HepG2 (cell line): ENCODE measurements around the gene CCNA2. TPM values are rescaled to one million over a fixed set of nuclear protein-coding genes. Genes with fewer than 3 reads are reported as not detected.

Source experiments
- ARHGAP35 ChIP-seq: sonication (generic); formaldehyde crosslinking; IDR thresholded peaks from 2 replicates; pipeline ENCODE4 v1.9.0; 2022; ENCODE audit warnings: mild to moderate bottlenecking, inconsistent platforms, moderate library complexity, missing genetic modification reagents, borderline replicate concordance
- HES4 ChIP-seq: sonication (generic); formaldehyde crosslinking; IDR thresholded peaks from 2 replicates; pipeline ENCODE4 v1.9.0; 2021; ENCODE audit warnings: mild to moderate bottlenecking, missing genetic modification reagents, borderline replicate concordance
- HNF4G ChIP-seq, 2 experiments: sonication (generic) in 1 of 2; formaldehyde crosslinking in 1 of 2; IDR thresholded peaks; 2 replicates each; pipeline versions ENCODE4 v1.4.0 to v1.6.1; 2011 to 2020; ENCODE audit warnings: borderline replicate concordance in 2 of 2, low read depth in 2 of 2, mild to moderate bottlenecking in 2 of 2, low read length in 1 of 2, missing genetic modification reagents in 1 of 2, moderate library complexity in 1 of 2
- HOXA3 ChIP-seq: sonication (generic); formaldehyde crosslinking; IDR thresholded peaks from 2 replicates; pipeline ENCODE4 v1.5.0; 2020; ENCODE audit warnings: missing genetic modification reagents
- MBD4 ChIP-seq: IDR thresholded peaks from 2 replicates; pipeline ENCODE4 v1.6.1; 2012; ENCODE audit warnings: low read length, inconsistent platforms, borderline replicate concordance
- RFX3 ChIP-seq: IDR thresholded peaks from 2 replicates; pipeline ENCODE4 v1.6.1; 2016; ENCODE audit warnings: missing biosample characterization, missing genetic modification reagents
- RNF2 ChIP-seq: fragments of 450-650 bp; conservative IDR thresholded peaks from 2 replicates; pipeline ENCODE4 v1.6.1; 2016; ENCODE audit warnings: low read depth
- SRSF1 ChIP-seq: fragments of 200-400 bp; formaldehyde crosslinking; optimal IDR thresholded peaks from 2 replicates; pipeline ENCODE3; 2017; ENCODE audit warnings: mild to moderate bottlenecking, low read depth, low read length, moderate library complexity
- WIZ ChIP-seq: sonication (generic); formaldehyde crosslinking; IDR thresholded peaks from 2 replicates; pipeline ENCODE4 v1.5.1; 2020; ENCODE audit warnings: mild to moderate bottlenecking, missing genetic modification reagents
- ZNF17 ChIP-seq: sonication (generic); formaldehyde crosslinking; IDR thresholded peaks from 2 replicates; pipeline ENCODE4 v1.5.0; 2020; ENCODE audit warnings: mild to moderate bottlenecking, missing genetic modification reagents
- ZNF274 ChIP-seq: sonication (generic); formaldehyde crosslinking; IDR thresholded peaks from 2 replicates; pipeline ENCODE4 v1.5.1; 2020; ENCODE audit warnings: mild to moderate bottlenecking, missing genetic modification reagents
- ZNF343 ChIP-seq: sonication (generic); formaldehyde crosslinking; IDR thresholded peaks from 2 replicates; pipeline ENCODE4 v1.4.0; 2020; ENCODE audit warnings: mild to moderate bottlenecking, missing genetic modification reagents
- ZNF460 ChIP-seq: sonication (generic); formaldehyde crosslinking; IDR thresholded peaks from 2 replicates; pipeline ENCODE4 v1.5.1; 2020; ENCODE audit warnings: missing genetic modification reagents, mild to moderate bottlenecking, borderline replicate concordance
- ZNF775 ChIP-seq: sonication (generic); formaldehyde crosslinking; IDR thresholded peaks from 2 replicates; pipeline ENCODE4 v1.4.0; 2020; ENCODE audit warnings: missing genetic modification reagents, mild to moderate bottlenecking, moderate library complexity, borderline replicate concordance
- ZSCAN29 ChIP-seq: sonication (generic); formaldehyde crosslinking; conservative IDR thresholded peaks from 2 replicates; pipeline ENCODE4 v1.4.0; 2020; ENCODE audit warnings: mild to moderate bottlenecking, missing genetic modification reagents
- polyA plus RNA-seq, 8 experiments: library from polyadenylated mRNA; depleted of rRNA in 3 of 8; stranded (reverse) in 7 of 8; unstranded in 1 of 8; fragments of >200 nt; fragmentation: Illumina TruSeq in 4 of 8; extraction: Trizol in 4 of 8; gene quantifications; 2 replicates each; pipeline versions ENCODE4 v1.2.1 to v1.2.3, GENCODE V29; 2011 to 2016; ENCODE audit warnings: low read depth in 4 of 8, missing spikeins in 1 of 8, mixed read lengths in 1 of 8; ENCODE audit not compliant: insufficient read depth in 1 of 8
- total RNA-seq, 5 experiments: library from RNA; depleted of rRNA; stranded (reverse); fragments of >200 nt; fragmentation: Illumina TruSeq; extraction: Trizol; gene quantifications; 2 replicates each; pipeline ENCODE4 v1.2.3, GENCODE V29; 2016; ENCODE audit warnings: low read depth in 1 of 5
- TF ChIP-seq, protein P1 (sequence below): sonication (generic); formaldehyde crosslinking; conservative IDR thresholded peaks from 2 replicates; pipeline ENCODE4 v1.4.0; 2020; ENCODE audit warnings: missing genetic modification reagents
- TF ChIP-seq, protein P2 (sequence below): sonication (generic); formaldehyde crosslinking; IDR thresholded peaks from 2 replicates; pipeline ENCODE4 v1.4.0; 2020; ENCODE audit warnings: missing genetic modification reagents, mild to moderate bottlenecking, borderline replicate concordance
- TF ChIP-seq, protein P3 (sequence below): sonication (generic); formaldehyde crosslinking; IDR thresholded peaks from 2 replicates; pipeline ENCODE4 v1.5.0; 2020; ENCODE audit warnings: mild to moderate bottlenecking, missing genetic modification reagents
- TF ChIP-seq, protein P4 (sequence below): IDR thresholded peaks from 2 replicates; pipeline ENCODE4 v1.6.1; 2016; ENCODE audit warnings: missing genetic modification reagents, missing compliant biosample characterization
- TF ChIP-seq, protein P5 (sequence below): sonication (generic); formaldehyde crosslinking; IDR thresholded peaks from 2 replicates; pipeline ENCODE4 v1.5.0; 2020; ENCODE audit warnings: missing genetic modification reagents

The CCNA2 gene
- total and polyA plus RNA-seq, 2 of the 13 experiments (the other 11 are each of a cell fraction or from before 2014, with no cell fraction given) = 31.3 to 105 TPM

DNA sequence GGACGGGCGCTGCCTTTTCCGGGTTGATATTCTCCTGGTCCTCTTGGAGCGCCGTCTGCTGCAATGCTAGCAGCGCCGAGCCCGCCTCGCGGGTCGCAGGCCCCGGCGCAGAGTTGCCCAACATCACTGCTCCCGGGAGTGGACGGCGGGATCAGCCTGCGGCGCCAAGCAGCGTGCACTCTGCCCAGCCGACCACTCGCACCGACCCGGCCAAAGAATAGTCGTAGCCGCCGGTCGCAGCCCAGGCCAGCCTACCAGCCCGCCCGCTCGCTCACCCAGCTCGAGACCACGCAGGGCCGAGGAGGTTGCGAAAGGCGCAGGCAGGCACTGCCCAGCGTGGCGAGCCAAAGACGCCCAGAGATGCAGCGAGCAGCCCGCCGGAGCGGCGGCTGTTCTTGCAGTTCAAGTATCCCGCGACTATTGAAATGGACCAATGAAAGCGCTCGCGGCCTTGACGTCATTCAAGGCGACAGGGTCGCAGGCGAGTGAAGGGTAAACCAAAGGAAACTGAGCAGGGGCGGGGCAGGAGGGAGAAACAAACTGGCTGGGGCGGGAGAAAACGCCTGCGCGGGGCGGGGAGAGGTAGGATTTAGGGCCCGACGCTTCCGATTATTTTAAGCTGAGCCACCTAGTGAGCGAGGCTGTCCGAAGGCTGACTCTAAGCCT is at the start of gene CCNA2 (continued):
- no peak for TF ChIP-seq ZSCAN29
- TF ChIP-seq ARHGAP35 (CRISPR knock-in tag) = peak; percentile 87; the same call in 1 of the 2 replicates
- no peak for TF ChIP-seq RFX3
- TF ChIP-seq RNF2 = no peak
- TF ChIP-seq, protein P1, sequence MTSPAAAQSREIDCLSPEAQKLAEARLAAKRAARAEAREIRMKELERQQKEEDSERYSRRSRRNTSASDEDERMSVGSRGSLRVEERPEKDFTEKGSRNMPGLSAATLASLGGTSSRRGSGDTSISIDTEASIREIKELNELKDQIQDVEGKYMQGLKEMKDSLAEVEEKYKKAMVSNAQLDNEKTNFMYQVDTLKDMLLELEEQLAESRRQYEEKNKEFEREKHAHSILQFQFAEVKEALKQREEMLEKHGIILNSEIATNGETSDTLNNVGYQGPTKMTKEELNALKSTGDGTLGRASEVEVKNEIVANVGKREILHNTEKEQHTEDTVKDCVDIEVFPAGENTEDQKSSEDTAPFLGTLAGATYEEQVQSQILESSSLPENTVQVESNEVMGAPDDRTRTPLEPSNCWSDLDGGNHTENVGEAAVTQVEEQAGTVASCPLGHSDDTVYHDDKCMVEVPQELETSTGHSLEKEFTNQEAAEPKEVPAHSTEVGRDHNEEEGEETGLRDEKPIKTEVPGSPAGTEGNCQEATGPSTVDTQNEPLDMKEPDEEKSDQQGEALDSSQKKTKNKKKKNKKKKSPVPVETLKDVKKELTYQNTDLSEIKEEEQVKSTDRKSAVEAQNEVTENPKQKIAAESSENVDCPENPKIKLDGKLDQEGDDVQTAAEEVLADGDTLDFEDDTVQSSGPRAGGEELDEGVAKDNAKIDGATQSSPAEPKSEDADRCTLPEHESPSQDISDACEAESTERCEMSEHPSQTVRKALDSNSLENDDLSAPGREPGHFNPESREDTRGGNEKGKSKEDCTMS (CRISPR knock-in tag) = no peak
- TF ChIP-seq ZNF775 (CRISPR knock-in tag) = no peak
- TF ChIP-seq, protein P2, sequence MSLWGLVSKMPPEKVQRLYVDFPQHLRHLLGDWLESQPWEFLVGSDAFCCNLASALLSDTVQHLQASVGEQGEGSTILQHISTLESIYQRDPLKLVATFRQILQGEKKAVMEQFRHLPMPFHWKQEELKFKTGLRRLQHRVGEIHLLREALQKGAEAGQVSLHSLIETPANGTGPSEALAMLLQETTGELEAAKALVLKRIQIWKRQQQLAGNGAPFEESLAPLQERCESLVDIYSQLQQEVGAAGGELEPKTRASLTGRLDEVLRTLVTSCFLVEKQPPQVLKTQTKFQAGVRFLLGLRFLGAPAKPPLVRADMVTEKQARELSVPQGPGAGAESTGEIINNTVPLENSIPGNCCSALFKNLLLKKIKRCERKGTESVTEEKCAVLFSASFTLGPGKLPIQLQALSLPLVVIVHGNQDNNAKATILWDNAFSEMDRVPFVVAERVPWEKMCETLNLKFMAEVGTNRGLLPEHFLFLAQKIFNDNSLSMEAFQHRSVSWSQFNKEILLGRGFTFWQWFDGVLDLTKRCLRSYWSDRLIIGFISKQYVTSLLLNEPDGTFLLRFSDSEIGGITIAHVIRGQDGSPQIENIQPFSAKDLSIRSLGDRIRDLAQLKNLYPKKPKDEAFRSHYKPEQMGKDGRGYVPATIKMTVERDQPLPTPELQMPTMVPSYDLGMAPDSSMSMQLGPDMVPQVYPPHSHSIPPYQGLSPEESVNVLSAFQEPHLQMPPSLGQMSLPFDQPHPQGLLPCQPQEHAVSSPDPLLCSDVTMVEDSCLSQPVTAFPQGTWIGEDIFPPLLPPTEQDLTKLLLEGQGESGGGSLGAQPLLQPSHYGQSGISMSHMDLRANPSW (CRISPR knock-in tag) = no peak
- TF ChIP-seq ZNF460 (CRISPR knock-in tag) = no peak
- TF ChIP-seq ZNF17 = no peak
- no peak for TF ChIP-seq MBD4
- TF ChIP-seq, protein P3, sequence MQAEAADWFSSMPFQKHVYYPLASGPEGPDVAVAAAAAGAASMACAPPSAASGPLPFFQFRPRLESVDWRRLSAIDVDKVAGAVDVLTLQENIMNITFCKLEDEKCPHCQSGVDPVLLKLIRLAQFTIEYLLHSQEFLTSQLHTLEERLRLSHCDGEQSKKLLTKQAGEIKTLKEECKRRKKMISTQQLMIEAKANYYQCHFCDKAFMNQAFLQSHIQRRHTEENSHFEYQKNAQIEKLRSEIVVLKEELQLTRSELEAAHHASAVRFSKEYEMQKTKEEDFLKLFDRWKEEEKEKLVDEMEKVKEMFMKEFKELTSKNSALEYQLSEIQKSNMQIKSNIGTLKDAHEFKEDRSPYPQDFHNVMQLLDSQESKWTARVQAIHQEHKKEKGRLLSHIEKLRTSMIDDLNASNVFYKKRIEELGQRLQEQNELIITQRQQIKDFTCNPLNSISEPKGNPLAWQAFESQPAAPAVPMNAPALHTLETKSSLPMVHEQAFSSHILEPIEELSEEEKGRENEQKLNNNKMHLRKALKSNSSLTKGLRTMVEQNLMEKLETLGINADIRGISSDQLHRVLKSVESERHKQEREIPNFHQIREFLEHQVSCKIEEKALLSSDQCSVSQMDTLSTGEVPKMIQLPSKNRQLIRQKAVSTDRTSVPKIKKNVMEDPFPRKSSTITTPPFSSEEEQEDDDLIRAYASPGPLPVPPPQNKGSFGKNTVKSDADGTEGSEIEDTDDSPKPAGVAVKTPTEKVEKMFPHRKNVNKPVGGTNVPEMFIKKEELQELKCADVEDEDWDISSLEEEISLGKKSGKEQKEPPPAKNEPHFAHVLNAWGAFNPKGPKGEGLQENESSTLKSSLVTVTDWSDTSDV (CRISPR knock-in tag) = no peak
- TF ChIP-seq, protein P4, sequence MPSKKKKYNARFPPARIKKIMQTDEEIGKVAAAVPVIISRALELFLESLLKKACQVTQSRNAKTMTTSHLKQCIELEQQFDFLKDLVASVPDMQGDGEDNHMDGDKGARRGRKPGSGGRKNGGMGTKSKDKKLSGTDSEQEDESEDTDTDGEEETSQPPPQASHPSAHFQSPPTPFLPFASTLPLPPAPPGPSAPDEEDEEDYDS = peak; percentile 80
- no peak for TF ChIP-seq HNF4G (IDR thresholded peaks at IDR 0.05; ENCODE audit: borderline replicate concordance, low read depth, low read length)
- 0 out of 2 replicates have a peak, but pooled peaks have one; percentile 53 for TF ChIP-seq HNF4G (CRISPR knock-in tag; IDR thresholded peaks at IDR 0.05; ENCODE audit: borderline replicate concordance, low read depth)
- TF ChIP-seq HOXA3 (CRISPR knock-in tag) = peak; percentile 93
- peak; percentile 92 for TF ChIP-seq ZNF274 (CRISPR knock-in tag)
- no peak for TF ChIP-seq WIZ
- TF ChIP-seq SRSF1 = no peak
- no peak for TF ChIP-seq ZNF343 (CRISPR knock-in tag)
- peak; percentile 87; the same call in 1 of the 2 replicates for TF ChIP-seq HES4 (CRISPR knock-in tag)
- TF ChIP-seq, protein P5, sequence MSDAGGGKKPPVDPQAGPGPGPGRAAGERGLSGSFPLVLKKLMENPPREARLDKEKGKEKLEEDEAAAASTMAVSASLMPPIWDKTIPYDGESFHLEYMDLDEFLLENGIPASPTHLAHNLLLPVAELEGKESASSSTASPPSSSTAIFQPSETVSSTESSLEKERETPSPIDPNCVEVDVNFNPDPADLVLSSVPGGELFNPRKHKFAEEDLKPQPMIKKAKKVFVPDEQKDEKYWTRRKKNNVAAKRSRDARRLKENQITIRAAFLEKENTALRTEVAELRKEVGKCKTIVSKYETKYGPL (CRISPR knock-in tag) = no peak
